K562 (cell line): ENCODE results near the gene AHNAK. TPM values are rescaled to one million over a fixed set of nuclear protein-coding genes. Genes with fewer than 3 reads are reported as not detected.

Source experiments
- ATAC-seq: fragments of 200-7000 bp; cut with Tn5 transposase; 3 replicates; pipeline ENCODE4 v1.9.1; 2020; ENCODE audit warnings: moderate library complexity
- BruUV-seq: library from RNA; stranded (reverse); fragments of 400-500 nt; replicated peaks from 2 replicates; lab custom pipeline; 2021; lab: Mats Ljungman, UMichigan
- CTCF ChIA-PET: fragments of 300-600 bp; formaldehyde crosslinking; extraction: SDS; loops from one replicate; lab custom pipeline; 2021; ENCODE audit warnings: low intra/inter-chr PET ratio; lab: Yijun Ruan, JAX
- POLR2A ChIA-PET: fragments of 300-600, 350-650 bp; sonication (Branson Sonifier 250); formaldehyde crosslinking; extraction: SDS; loops from one replicate; lab custom pipeline; 2021; ENCODE audit warnings: antibody characterized with exemption, inconsistent platforms; lab: Yijun Ruan, JAX
- DNase-seq, 4 experiments: peaks; one replicate each; pipeline versions ENCODE4 v3.0.0 to v3.0.0-alpha.2; 2011 to 2018; ENCODE audit warnings: low spot score in 3 of 4, mixed read lengths in 3 of 4; ENCODE audit errors: extremely low read depth in 1 of 4
- FAIRE-seq: peaks from 2 replicates; lab custom pipeline; 2011; peaks lifted over from hg19 to GRCh38; lab: Jason Lieb, UNC
- H2AFZ ChIP-seq: 2 replicates; pipeline ENCODE4 v1.6.0; 2011; ENCODE audit warnings: low read depth, low read length, control low read depth, inconsistent platforms
- H3K27ac ChIP-seq: fragments of 200-600 bp; 3 replicates; pipeline ENCODE4 v1.8.0; 2011; ENCODE audit warnings: low read depth, mild to moderate bottlenecking, control low read depth, inconsistent platforms, low read length, moderate library complexity, mixed read lengths; ENCODE audit errors: extremely low read depth
- H3K27me3 ChIP-seq, 2 experiments: fragments of 300-600 bp in 1 of 2; 2 replicates in 1 of 2; 3 replicates in 1 of 2; pipeline versions ENCODE4 v1.6.0 to v1.8.0; 2011; ENCODE audit warnings: inconsistent platforms in 2 of 2, low read length in 2 of 2, mild to moderate bottlenecking in 1 of 2, mixed read lengths in 1 of 2, moderate library complexity in 1 of 2; ENCODE audit not compliant: control insufficient read depth in 2 of 2, insufficient read depth in 2 of 2
- H3K36me3 ChIP-seq: fragments of 300-600 bp; 3 replicates; pipeline ENCODE4 v1.8.0; 2011; ENCODE audit warnings: mild to moderate bottlenecking, low read length, inconsistent platforms; ENCODE audit not compliant: control insufficient read depth, insufficient read depth
- H3K4me1 ChIP-seq, 2 experiments: fragments of 200-600 bp in 1 of 2; replicated peaks in 1 of 2; 2 replicates in 1 of 2; 3 replicates in 1 of 2; pipeline versions ENCODE4 v1.5.1 to v1.8.0; 2011; ENCODE audit warnings: inconsistent platforms in 2 of 2, low read length in 2 of 2, mild to moderate bottlenecking in 1 of 2, mixed read lengths in 1 of 2, moderate library complexity in 1 of 2; ENCODE audit not compliant: control insufficient read depth in 2 of 2, insufficient read depth in 2 of 2
- H3K4me2 ChIP-seq: 2 replicates; pipeline ENCODE4 v1.6.1; 2011; ENCODE audit warnings: low read length, control low read depth, inconsistent platforms, mixed read lengths; ENCODE audit not compliant: insufficient read depth
- H3K4me3 ChIP-seq: fragments of 200-600 bp; sonication (generic), shearing (Covaris generic); 2 replicates; pipeline ENCODE4 v1.5.1; 2016; ENCODE audit warnings: control low read depth, inconsistent platforms
- H3K79me2 ChIP-seq: fragments of 200-600 bp; 3 replicates; pipeline ENCODE4 v1.8.0; 2011; ENCODE audit warnings: low read length, inconsistent platforms; ENCODE audit not compliant: control insufficient read depth, insufficient read depth
- H3K9ac ChIP-seq, 2 experiments: 2 replicates each; pipeline versions ENCODE4 v1.6.0 to v1.6.1; 2011; ENCODE audit warnings: low read depth in 2 of 2, low read length in 2 of 2, control low read depth in 1 of 2, inconsistent platforms in 1 of 2, mild to moderate bottlenecking in 1 of 2, mixed read lengths in 1 of 2; ENCODE audit not compliant: insufficient read depth in 1 of 2
- H3K9me1 ChIP-seq: one replicate; pipeline ENCODE4 v1.6.0; 2011; ENCODE audit warnings: inconsistent platforms, mild to moderate bottlenecking, low read length, moderate library complexity; ENCODE audit not compliant: control insufficient read depth, insufficient read depth
- H3K9me3 ChIP-seq: replicated peaks from 2 replicates; pipeline ENCODE4 v1.5.1; 2011; ENCODE audit warnings: low read depth, low read length, inconsistent platforms; ENCODE audit not compliant: control insufficient read depth, insufficient read depth
- H4K20me1 ChIP-seq: replicated peaks from 2 replicates; pipeline ENCODE4 v1.6.1; 2011; ENCODE audit warnings: low read length, inconsistent platforms, mixed read lengths; ENCODE audit not compliant: control insufficient read depth, insufficient read depth
- ATF3 ChIP-seq, 2 experiments: fragments of 450-650 bp in 1 of 2; sonication (generic) in 1 of 2; formaldehyde crosslinking in 1 of 2; IDR thresholded peaks in 1 of 2; conservative IDR thresholded peaks in 1 of 2; 2 replicates each; pipeline versions ENCODE4 v1.6.1 to v1.8.1; 2016 to 2023; ENCODE audit warnings: mild to moderate bottlenecking in 2 of 2, moderate library complexity in 2 of 2, inconsistent platforms in 1 of 2, missing genetic modification reagents in 1 of 2
- CSDE1 ChIP-seq, 2 experiments: fragments of 450-650 bp; IDR thresholded peaks; 2 replicates each; pipeline ENCODE4 v1.6.1; 2016; ENCODE audit warnings: mild to moderate bottlenecking in 1 of 2
- KHSRP ChIP-seq: fragments of 450-650 bp; IDR thresholded peaks from 2 replicates; pipeline ENCODE4 v1.6.1; 2017
- NFATC3 ChIP-seq: fragments of 450-650 bp; IDR thresholded peaks from 2 replicates; pipeline ENCODE4 v1.6.1; 2017; ENCODE audit warnings: mild to moderate bottlenecking
- SIRT6 ChIP-seq: IDR thresholded peaks from one replicate; pipeline ENCODE4 v1.6.1; 2012; ENCODE audit warnings: low read depth, mild to moderate bottlenecking, control low read depth, inconsistent platforms, low read length, moderate library complexity
- SMARCA5 ChIP-seq: fragments of 450-650 bp; IDR thresholded peaks from 2 replicates; pipeline ENCODE4 v1.6.1; 2016
- THAP12 ChIP-seq: fragments of 250-450 bp; sonication (Bioruptor Pico); IDR thresholded peaks from 2 replicates; pipeline ENCODE4 v1.9.0; 2021; ENCODE audit warnings: mild to moderate bottlenecking, inconsistent platforms
- TRIM28 ChIP-seq: fragments of 450-650 bp; IDR thresholded peaks from 2 replicates; pipeline ENCODE4 v1.6.1; 2017
- ZKSCAN8 ChIP-seq: fragments of 200-800 bp; sonication (Bioruptor generic); IDR thresholded peaks from 2 replicates; pipeline ENCODE4 v1.6.1; 2016; ENCODE audit warnings: missing genetic modification characterization, missing compliant biosample characterization
- WGBS: fragments of 100-300 bp; shearing (Covaris generic); methylation state at CpG from one replicate; pipeline ENCODE4 v1.1.6; 2016; ENCODE audit warnings: low coverage, mixed read lengths; ENCODE audit not compliant: insufficient coverage; ENCODE audit errors: missing lambda C conversion rate; 5-methylcytosine and 5-hydroxymethylcytosine counted together
- in situ Hi-C: fragments of 300-500 bp; cut with MboI; formaldehyde crosslinking; loops from 4 replicates; pipeline ENCODE4 v1.15.0; 2018; ENCODE audit warnings: inconsistent platforms, mixed read lengths
- intact Hi-C: fragments of 100-400 bp; cut with micrococcal nuclease; formaldehyde crosslinking; loops from 2 replicates; pipeline ENCODE4 v1.14.2; 2022
- polyA plus RNA-seq, 8 experiments: library from polyadenylated mRNA; depleted of rRNA in 4 of 8; stranded (reverse) in 5 of 8; unstranded in 3 of 8; fragments of >200 nt; fragmentation: Nextera tagmentation in 2 of 8; fragmentation: Illumina TruSeq in 1 of 8; extraction: Ambion mirVana in 2 of 8; extraction: Trizol in 1 of 8; gene quantifications; 2 replicates each; pipeline versions ENCODE4 v1.2.1 to v1.2.3, GENCODE V29; 2011 to 2014; ENCODE audit warnings: inconsistent platforms in 1 of 8, missing spikeins in 1 of 8
- total RNA-seq, 7 experiments: library from RNA; depleted of rRNA in 6 of 7; stranded (reverse); fragments of >200 nt in 6 of 7; fragmentation: Illumina TruSeq in 2 of 7; extraction: Trizol in 2 of 7; gene quantifications; 2 replicates each; pipeline versions ENCODE4 v1.2.1 to v1.2.3, GENCODE V29; 2011 to 2021; ENCODE audit warnings: low replicate concordance in 1 of 7

The AHNAK gene
- total and polyA plus RNA-seq, 9 of the 15 experiments (the other 6 are each of a cell fraction or from before 2014, with no cell fraction given), result 1.5 to 89.7 (median 45.0) TPM

GRCh38 chr11:62552485-62553079 is 6.0 kb upstream of the AHNAK start:
- ATAC-seq, result peak; percentile 4
- peak overlapping the region; percentile 79 for H3K27ac ChIP-seq
- no TSS peak for BruUV-seq
- no peaks in the 10 kb centered on the region for H3K27me3 ChIP-seq
- H3K4me1 ChIP-seq, result peaks cover 70 to 73% of the 10 kb centered on the region in 2 experiments
- H3K79me2 ChIP-seq, result no peaks in the 10 kb centered on the region
- TF ChIP-seq SIRT6, result no peak
- peak; percentile 54; the same call in 1 of the 2 replicates for TF ChIP-seq KHSRP
- peak; percentile 35; the same call in 1 of the 2 replicates for TF ChIP-seq ZKSCAN8 (CRISPR knock-in tag)
- peak; percentile 62; the same call in 1 of the 2 replicates for TF ChIP-seq TRIM28
- TF ChIP-seq ATF3 (IDR thresholded peaks at IDR 0.05), result no peak
- 0 out of 2 replicates have a peak, but pooled peaks have one; percentile 46 for TF ChIP-seq ATF3 (CRISPR knock-in tag; conservative IDR thresholded peaks at IDR 0.05)
- no peak for TF ChIP-seq THAP12 (CRISPR knock-in tag)
- TF ChIP-seq SMARCA5, result 0 out of 2 replicates have a peak, but pooled peaks have one; percentile 86
- TF ChIP-seq CSDE1 (IDR thresholded peaks at IDR 0.05), result 0 out of 4 replicates have a peak, but pooled peaks of 1 of the 2 experiments have one; percentile 77
- TF ChIP-seq NFATC3, result peak; percentile 60; the same call in 1 of the 2 replicates
- no peaks in the 10 kb centered on the region for H3K9me3 ChIP-seq
- peak overlapping the region; percentile 94 for H2AFZ ChIP-seq
- peak overlapping the region; percentile 62 to 77 for H3K9ac ChIP-seq
- in situ Hi-C loops (loop anchor here (10.0 kb wide), 1 partner anchor 158 kb away; no protein-coding TSS in a partner anchor), intact Hi-C loops (no loop called here)
- POLR2A ChIA-PET, result interaction anchor here (0.7 to 3.4 kb wide), 18 partner anchors 8 to 180 kb away, joined by 3 to 13 read pairs (median 4); partner anchors contain the start of genes C11orf98, CSKMT, EEF1G and MTA2
- no peak overlapping the region for H3K4me3 ChIP-seq
- peak in 1 of 4 experiments; percentile 33 for DNase-seq
- no peaks in the 10 kb centered on the region; the same call in 1 of the 2 replicates for H4K20me1 ChIP-seq
- H3K4me2 ChIP-seq, result peak overlapping the region; percentile 74
- H3K9me1 ChIP-seq, result no peaks in the 10 kb centered on the region
- FAIRE-seq, result no peak
- H3K36me3 ChIP-seq, result peaks cover 14% of the 10 kb centered on the region; the same call in 2 of the 3 replicates
- CTCF ChIA-PET, result no interaction called here
- 38% methylated on average over 4 of the region's 4 CpGs for WGBS
